PFSK-1 (cell line): Measurements from ENCODE around the gene MAN2A2.

Experiments
- REST ChIP-seq, 2 experiments: IDR thresholded peaks; 2 replicates each; pipeline versions ENCODE4 v1.6.1 to v1.8.0; 2011 to 2012; ENCODE audit warnings: low read depth in 2 of 2, low read length in 2 of 2, control low read depth in 1 of 2, inconsistent platforms in 1 of 2, mild to moderate bottlenecking in 1 of 2, moderate library complexity in 1 of 2; ENCODE audit not compliant: insufficient read depth in 1 of 2
- SIN3A ChIP-seq: IDR thresholded peaks from 2 replicates; pipeline ENCODE4 v1.6.1; 2012; ENCODE audit warnings: mild to moderate bottlenecking, low read length, moderate library complexity, borderline replicate concordance; ENCODE audit not compliant: insufficient read depth

DNA sequence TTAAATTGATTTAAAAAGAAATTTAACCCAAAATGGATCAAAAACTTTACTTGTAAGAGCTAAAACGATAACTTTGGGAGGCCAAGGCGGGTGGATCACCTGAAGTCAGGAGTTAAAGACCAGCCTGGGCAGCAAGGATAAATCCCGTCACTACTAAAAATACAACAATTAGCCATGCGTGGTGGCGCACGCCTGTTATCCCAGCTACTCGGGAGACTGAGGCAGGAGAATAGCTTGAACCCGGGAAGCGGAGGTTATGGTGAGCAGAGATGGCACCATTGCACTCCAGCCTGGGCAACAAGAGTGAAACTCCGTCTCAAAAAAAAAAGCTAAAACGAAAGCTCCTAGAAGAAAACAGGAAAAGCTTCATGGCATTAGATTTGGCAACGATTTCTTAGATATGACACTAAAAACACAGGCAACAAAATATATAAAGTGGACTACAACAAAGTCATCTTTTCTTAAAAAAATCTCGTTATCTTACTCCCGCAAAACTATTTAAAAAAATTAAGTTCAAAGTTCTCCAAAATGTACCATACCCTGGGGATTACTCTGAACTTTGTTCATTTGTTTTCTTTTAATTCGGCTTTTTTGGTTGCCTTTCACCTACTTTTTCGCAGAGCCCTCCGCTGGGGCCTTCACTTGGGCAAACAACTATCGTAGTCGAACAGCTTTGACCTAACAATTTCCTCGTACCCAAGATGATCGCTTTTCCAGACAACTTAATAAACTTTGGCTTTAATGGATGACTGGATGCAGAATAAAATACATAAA is 26.3 kb downstream of the MAN2A2 start:
- TF ChIP-seq REST (IDR thresholded peaks at IDR 0.05; ENCODE audit: insufficient read depth in 1 of 2, low read depth in 2 of 2, low read length in 2 of 2) (no peak), SIN3A (no peak)
